Tibial nerve (tissue), 4 donors: Measurements from ENCODE around the gene SH2D6.

ENCODE experiments used
- CTCF ChIP-seq, 5 experiments: fragments of 200-600 bp in 3 of 5; fragments of 450-650 bp in 2 of 5; sonication (generic) in 3 of 5; IDR thresholded peaks; one replicate each; pipeline ENCODE4 v1.5.1; 2016 to 2019; ENCODE audit warnings: antibody characterized with exemption in 5 of 5, mild to moderate bottlenecking in 3 of 5, moderate library complexity in 2 of 5
- EP300 ChIP-seq, 2 donors: sonication (generic); formaldehyde crosslinking; IDR thresholded peaks; one replicate each; pipeline ENCODE4 v1.6.1; 2017; ENCODE audit warnings: antibody characterized with exemption in 2 of 2, mild to moderate bottlenecking in 1 of 2
- POLR2A ChIP-seq, 2 donors: fragments of 450-650 bp; IDR thresholded peaks; one replicate each; pipeline ENCODE4 v1.6.1; 2017; ENCODE audit warnings: antibody characterized with exemption in 2 of 2, mild to moderate bottlenecking in 2 of 2, moderate library complexity in 2 of 2

- no peak for TF ChIP-seq CTCF (IDR thresholded peaks at IDR 0.05)
- TF ChIP-seq POLR2A (IDR thresholded peaks at IDR 0.05): no peak
- TF ChIP-seq EP300 (IDR thresholded peaks at IDR 0.05): no peak
Observed at GRCh38 chr2:85368921-85369320, 49.6 kb upstream of the SH2D6 start.
